Adrenal gland (tissue), 5 donors: ENCODE results near the gene ATG4D.

ENCODE experiments used
- CTCF ChIP-seq, 6 experiments: fragments of 450-650 bp in 4 of 6; fragments of 200-600 bp in 2 of 6; sonication (generic) in 1 of 6; IDR thresholded peaks; 1 replicate in 5 of 6; 2 replicates in 1 of 6; pipeline versions ENCODE4 v1.5.1 to v1.8.0; 2016 to 2021; ENCODE audit warnings: antibody characterized with exemption in 6 of 6, mild to moderate bottlenecking in 2 of 6, moderate library complexity in 1 of 6
- POLR2A ChIP-seq, 2 donors: fragments of 450-650 bp; IDR thresholded peaks; one replicate each; pipeline ENCODE4 v1.6.1; 2017; ENCODE audit warnings: antibody characterized with exemption in 2 of 2, mild to moderate bottlenecking in 2 of 2, moderate library complexity in 1 of 2
- donor health status: DM: no; HTN: no; CAD: no.

- TF ChIP-seq CTCF (IDR thresholded peaks at IDR 0.05) (no peak), POLR2A (IDR thresholded peaks at IDR 0.05) (no peak)
Observed at GRCh38 chr19:10553087-10553667, 9.5 kb downstream of the ATG4D start.
